Measurements from ENCODE around the gene CHN1. TPM values are rescaled to one million over a fixed set of nuclear protein-coding genes. Genes with fewer than 3 reads are reported as not detected.
A peak's percentile ranks its signal among the peaks of the same experiment; 100 is the strongest.

The CHN1 gene
- total RNA-seq, 6 donors from 2014 or later: 7.2 to 27.1 (median 11.0) TPM

DNA sequence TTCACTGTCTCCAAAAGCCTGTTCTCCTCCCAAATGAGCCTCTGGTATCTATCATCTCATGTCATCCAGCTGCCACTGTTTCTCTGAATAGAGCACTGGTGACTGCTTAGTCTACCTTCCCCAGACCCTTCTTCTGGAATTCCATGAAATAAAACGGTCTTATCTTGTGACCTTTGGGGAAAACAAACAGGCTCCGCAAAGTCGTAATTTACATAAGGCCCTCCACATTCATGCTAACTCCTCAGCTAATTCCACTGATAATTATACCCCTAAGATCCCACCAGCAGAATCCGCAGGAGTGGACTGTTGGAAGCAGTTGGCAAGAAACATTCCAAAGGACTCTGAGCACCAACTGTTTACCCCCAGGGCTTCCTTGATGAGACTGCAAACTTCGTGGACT, 33.9 kb upstream of the CHN1 start:
- TF ChIP-seq POLR2A (IDR thresholded peaks at IDR 0.05) (no peak), EP300 (IDR thresholded peaks at IDR 0.05) (no peak), POLR2AphosphoS5 (IDR thresholded peaks at IDR 0.05) (no peak)
- TF ChIP-seq, protein P1, sequence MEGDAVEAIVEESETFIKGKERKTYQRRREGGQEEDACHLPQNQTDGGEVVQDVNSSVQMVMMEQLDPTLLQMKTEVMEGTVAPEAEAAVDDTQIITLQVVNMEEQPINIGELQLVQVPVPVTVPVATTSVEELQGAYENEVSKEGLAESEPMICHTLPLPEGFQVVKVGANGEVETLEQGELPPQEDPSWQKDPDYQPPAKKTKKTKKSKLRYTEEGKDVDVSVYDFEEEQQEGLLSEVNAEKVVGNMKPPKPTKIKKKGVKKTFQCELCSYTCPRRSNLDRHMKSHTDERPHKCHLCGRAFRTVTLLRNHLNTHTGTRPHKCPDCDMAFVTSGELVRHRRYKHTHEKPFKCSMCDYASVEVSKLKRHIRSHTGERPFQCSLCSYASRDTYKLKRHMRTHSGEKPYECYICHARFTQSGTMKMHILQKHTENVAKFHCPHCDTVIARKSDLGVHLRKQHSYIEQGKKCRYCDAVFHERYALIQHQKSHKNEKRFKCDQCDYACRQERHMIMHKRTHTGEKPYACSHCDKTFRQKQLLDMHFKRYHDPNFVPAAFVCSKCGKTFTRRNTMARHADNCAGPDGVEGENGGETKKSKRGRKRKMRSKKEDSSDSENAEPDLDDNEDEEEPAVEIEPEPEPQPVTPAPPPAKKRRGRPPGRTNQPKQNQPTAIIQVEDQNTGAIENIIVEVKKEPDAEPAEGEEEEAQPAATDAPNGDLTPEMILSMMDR (IDR thresholded peaks at IDR 0.05): no peak

DNA sequence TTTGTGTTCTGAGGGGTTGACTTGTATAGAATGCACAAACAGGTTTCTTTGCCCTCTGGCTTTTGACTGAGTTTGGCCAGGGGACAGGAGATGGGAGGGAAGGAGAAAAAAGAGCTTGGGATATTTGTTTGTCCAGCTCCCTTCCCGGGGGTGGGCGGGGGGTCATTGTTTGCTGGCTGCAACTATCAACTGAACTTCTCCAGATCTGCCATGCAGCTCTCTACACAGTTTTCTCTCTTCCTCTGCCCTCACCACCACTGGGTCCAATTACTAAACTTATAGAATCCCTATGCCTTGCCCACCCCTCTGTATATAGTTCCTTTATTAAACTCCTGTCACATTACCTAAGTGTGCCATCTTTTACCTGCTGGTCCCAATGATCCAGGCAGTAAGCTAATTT, 32.8 kb upstream of the CHN1 start:
- Histone ChIP-seq H3K4me3 (no peak overlapping the region), H3K4me1 (no peaks in the 10 kb centered on the region), H3K36me3 (no peaks in the 10 kb centered on the region), H3K27me3 (no peaks in the 10 kb centered on the region), H3K9me3 (no peaks in the 10 kb centered on the region), H3K27ac (no peak overlapping the region)
- TF ChIP-seq POLR2A (IDR thresholded peaks at IDR 0.05): no peak
- TF ChIP-seq POLR2AphosphoS5 (IDR thresholded peaks at IDR 0.05): no peak
- TF ChIP-seq EP300 (IDR thresholded peaks at IDR 0.05): no peak
- TF ChIP-seq, protein P1 (IDR thresholded peaks at IDR 0.05): no peak
- no peak for DNase-seq
- ATAC-seq (ENCODE audit: low FRiP score in 2 of 2): no peak
- WGBS, 2 donors: 77 to 94% methylated on average over 2 of the region's 2 CpGs

More for the DNA sequence above, 33.9 kb upstream of the CHN1 start:
- WGBS, 2 donors: 84 to 86% methylated on average over 5 of the region's 5 CpGs
- Histone ChIP-seq H3K27ac (no peak overlapping the region), H3K36me3 (no peaks in the 10 kb centered on the region), H3K4me3 (no peak overlapping the region), H3K4me1 (no peaks in the 10 kb centered on the region), H3K27me3 (no peaks in the 10 kb centered on the region), H3K9me3 (no peaks in the 10 kb centered on the region)
- ATAC-seq (ENCODE audit: low FRiP score in 2 of 2) (no peak), DNase-seq (no peak)

DNA sequence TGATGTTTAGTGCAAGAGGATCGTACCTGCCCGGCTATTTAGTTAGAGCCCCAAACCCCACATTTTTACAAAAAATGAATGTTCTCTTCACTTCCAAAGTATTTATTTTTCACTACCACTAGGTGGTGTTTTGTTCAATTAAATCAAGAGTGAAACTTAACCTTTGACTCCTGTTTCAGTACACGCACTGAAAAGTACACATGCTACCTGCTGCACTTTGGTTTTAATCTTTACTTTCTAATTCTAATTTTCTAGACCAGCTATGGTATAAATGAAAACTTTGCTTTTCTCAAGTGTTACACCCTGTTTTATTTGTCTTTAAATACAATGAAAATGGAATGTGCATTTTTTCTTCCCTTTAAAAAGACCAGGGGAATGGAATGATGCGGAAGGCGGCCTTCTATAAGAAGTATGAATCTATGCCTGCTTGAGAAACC, 31.4 kb upstream of the CHN1 start:
- Histone ChIP-seq H3K27ac (no peak overlapping the region), H3K27me3 (no peaks in the 10 kb centered on the region), H3K36me3 (no peaks in the 10 kb centered on the region), H3K4me3 (no peak overlapping the region), H3K9me3 (no peaks in the 10 kb centered on the region), H3K4me1 (no peaks in the 10 kb centered on the region)
- TF ChIP-seq, protein P1 (IDR thresholded peaks at IDR 0.05): peak in 5 of 6 experiments; percentile 20 to 53 (median 50)
- no peak for TF ChIP-seq POLR2AphosphoS5 (IDR thresholded peaks at IDR 0.05)
- WGBS, 2 donors: 61 to 68% methylated on average over 5 of the region's 5 CpGs
- peak in 1 of 2 donors; percentile 44 for ATAC-seq (ENCODE audit: low FRiP score in 2 of 2)
- no peak for DNase-seq

DNA sequence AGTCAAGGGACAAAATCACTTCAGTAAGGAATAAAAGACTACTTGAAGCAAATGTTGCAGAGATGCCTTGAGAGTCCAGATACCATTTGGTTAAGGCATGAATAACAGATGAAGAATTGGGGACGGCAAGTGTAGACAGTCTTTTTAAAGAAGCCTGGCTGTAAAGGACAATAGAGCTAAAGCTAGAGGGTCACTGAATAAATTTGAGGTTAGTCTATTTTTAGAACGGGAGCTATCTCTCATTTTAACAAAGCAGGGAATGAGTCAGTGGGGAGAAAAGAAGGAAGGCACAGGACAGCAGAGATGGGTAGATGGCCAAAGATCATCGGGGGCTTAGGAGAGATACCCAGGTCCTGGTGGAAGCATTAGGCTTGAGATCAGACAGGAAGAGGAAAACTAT, 30.6 kb upstream of the CHN1 start:
- 68 to 86% methylated on average over 3 of the region's 3 CpGs for WGBS, 2 donors
- ATAC-seq (ENCODE audit: low FRiP score in 2 of 2) (no peak), DNase-seq (no peak)
- Histone ChIP-seq H3K36me3 (no peaks in the 10 kb centered on the region), H3K9me3 (no peaks in the 10 kb centered on the region), H3K4me1 (no peaks in the 10 kb centered on the region), H3K27ac (no peak overlapping the region), H3K4me3 (no peak overlapping the region), H3K27me3 (no peaks in the 10 kb centered on the region)
- TF ChIP-seq EP300 (IDR thresholded peaks at IDR 0.05) (no peak), POLR2A (IDR thresholded peaks at IDR 0.05) (no peak), POLR2AphosphoS5 (IDR thresholded peaks at IDR 0.05) (no peak)
- TF ChIP-seq, protein P1 (IDR thresholded peaks at IDR 0.05): no peak

DNA sequence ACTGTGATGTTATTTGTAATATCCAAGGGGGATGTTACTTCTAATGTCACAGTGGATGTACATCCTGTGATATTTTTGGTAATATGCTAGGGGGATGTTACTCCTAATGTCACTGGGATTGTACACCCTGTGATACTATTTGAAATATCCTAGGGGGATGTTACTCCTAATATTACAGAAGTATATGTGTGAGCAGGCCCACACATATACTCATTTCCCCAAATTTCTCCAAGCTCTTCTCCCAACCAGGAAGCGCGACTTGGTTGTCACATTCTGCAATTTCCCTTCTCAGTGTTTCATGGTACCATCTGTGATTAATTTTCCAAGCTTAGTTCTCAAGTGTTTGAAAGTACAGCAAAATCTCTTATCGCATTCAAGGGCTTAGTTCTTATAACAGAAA, 29.5 kb upstream of the CHN1 start:
- Histone ChIP-seq H3K4me1 (no peaks in the 10 kb centered on the region), H3K4me3 (no peak overlapping the region), H3K9me3 (no peaks in the 10 kb centered on the region), H3K27me3 (no peaks in the 10 kb centered on the region), H3K36me3 (no peaks in the 10 kb centered on the region), H3K27ac (no peak overlapping the region)
- DNase-seq (no peak), ATAC-seq (ENCODE audit: low FRiP score in 2 of 2) (no peak)
- 73 to 90% methylated on average over 3 of the region's 3 CpGs for WGBS, 2 donors
- TF ChIP-seq POLR2AphosphoS5 (IDR thresholded peaks at IDR 0.05) (no peak), POLR2A (IDR thresholded peaks at IDR 0.05) (no peak), EP300 (IDR thresholded peaks at IDR 0.05) (no peak)
- TF ChIP-seq, protein P1 (IDR thresholded peaks at IDR 0.05): no peak

All from upper lobe of left lung (tissue), 6 donors.